DND-41 (cell line): ENCODE results near the gene MAP3K7CL.

ENCODE experiments used
- CTCF ChIP-seq: IDR thresholded peaks from 2 replicates; pipeline ENCODE4 v1.5.1; 2012; ENCODE audit warnings: borderline replicate concordance, low read length, moderate library complexity, mild to moderate bottlenecking; ENCODE audit not compliant: poor library complexity, severe bottlenecking; ENCODE audit errors: extremely low read depth
- EZH2 ChIP-seq: IDR thresholded peaks from 3 replicates; pipeline ENCODE4 v1.6.1; 2012; ENCODE audit warnings: borderline replicate concordance, low read depth, mild to moderate bottlenecking, moderate library complexity, low read length, inconsistent platforms; ENCODE audit not compliant: severe bottlenecking

DNA sequence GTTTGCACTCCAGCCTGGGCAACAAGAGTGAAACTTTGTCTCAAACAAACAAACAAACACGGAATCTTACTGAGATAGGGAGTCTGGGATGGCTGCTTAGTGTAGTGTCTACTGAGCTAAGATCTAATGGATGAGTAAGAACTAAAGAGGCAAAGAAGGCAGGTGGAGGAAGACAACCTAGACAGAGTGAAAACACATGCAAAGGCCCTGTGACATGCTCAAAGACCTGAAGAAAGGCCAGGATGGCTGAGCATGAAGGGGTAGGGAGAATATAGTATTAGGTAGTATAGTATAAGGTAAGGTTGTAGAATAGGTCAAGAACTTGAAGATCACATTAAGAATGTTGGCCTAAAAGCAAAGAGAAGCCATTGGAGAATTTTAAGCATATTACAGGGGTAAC, 49.1 kb downstream of the MAP3K7CL start:
- TF ChIP-seq CTCF (no peak), EZH2 (no peak)
